Measurements from ENCODE around the gene ZPBP2.

- TF ChIP-seq CTCF (IDR thresholded peaks at IDR 0.05 in 8 of 11, conservative IDR thresholded peaks at IDR 0.05 in 3 of 11) (no peak), POLR2AphosphoS5 (IDR thresholded peaks at IDR 0.05) (no peak), POLR2A (IDR thresholded peaks at IDR 0.05) (no peak)
Observed at GRCh38 chr17:39923230-39923629, 55.2 kb downstream of the ZPBP2 start.

Data from spleen (tissue), 7 donors.